Epithelial cell of proximal tubule (primary cell): ENCODE results near the gene UNC13C. TPM values are rescaled to one million over a fixed set of nuclear protein-coding genes. Genes with fewer than 3 reads are reported as not detected.

Experiments used
- DNase-seq: peaks from one replicate; pipeline ENCODE4 v3.0.0-alpha.2; 2011; ENCODE audit warnings: low read depth
- H3K4me3 ChIP-seq: 2 replicates; pipeline ENCODE4 v1.5.1; 2011; ENCODE audit warnings: low read depth, mild to moderate bottlenecking, low read length
- CTCF ChIP-seq: conservative IDR thresholded peaks from 2 replicates; pipeline ENCODE4 v1.5.1; 2012; ENCODE audit warnings: low read depth, mild to moderate bottlenecking, low read length
- total RNA-seq: library from RNA; depleted of rRNA; stranded (reverse); fragments of >200 nt; gene quantifications from 2 replicates; pipeline ENCODE4 v1.2.3, GENCODE V29; 2015

The UNC13C gene
- total RNA-seq, 1 donor from 2014 or later: 0.06 TPM

DNA sequence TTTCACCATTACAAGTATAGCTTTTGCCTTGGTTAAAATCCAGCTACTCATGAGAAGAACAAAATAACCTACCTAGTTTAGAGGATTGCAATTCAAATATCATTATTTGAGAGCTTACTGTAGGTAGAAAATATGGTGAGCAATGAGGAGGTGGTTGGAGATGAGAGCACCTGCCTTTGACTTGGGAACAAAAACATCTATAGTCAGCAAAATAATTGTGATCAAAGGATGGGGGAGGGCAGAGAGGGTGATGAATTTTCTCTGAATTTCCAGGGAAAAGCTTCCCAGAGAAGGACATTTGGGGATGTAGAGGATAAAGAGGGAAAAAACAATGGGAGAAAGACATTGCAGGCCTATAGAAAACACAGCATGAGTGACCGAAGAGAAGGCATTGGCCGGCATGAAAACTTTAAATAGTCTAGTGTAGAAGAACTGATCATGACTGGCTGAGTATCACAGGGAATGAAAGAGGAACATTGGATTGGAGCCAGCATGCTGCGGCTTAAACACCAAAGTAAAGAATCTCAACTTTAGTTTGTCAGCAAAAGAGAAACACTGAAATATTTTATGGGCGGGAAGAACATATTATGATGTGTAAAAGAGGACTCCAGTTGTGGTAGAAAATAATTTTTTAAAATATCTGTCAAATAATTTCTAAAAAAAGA is 581.3 kb downstream of the UNC13C start:
- H3K4me3 ChIP-seq: no peak overlapping the region
- DNase-seq: no peak
- no peak for TF ChIP-seq CTCF

DNA sequence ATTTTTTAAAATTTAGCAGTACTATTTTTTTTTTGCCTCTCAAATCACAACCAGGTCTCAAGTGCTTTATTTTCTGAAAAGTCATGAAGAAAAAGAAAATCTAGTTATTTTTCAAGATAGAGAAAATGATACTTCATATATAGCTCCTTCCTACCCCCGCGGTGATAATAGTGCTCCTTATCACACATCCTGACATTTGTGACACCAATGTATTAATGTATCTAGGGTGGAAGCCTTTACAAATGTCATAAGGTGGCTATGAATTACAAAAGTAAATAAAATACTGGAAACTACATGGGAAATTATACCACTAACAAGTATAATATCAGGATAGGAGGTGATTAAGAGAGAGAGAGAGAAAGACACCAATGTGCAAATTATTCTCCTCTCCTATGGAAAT is 582.2 kb downstream of the UNC13C start:
- no peak for TF ChIP-seq CTCF
- DNase-seq: no peak
- H3K4me3 ChIP-seq: no peak overlapping the region

DNA sequence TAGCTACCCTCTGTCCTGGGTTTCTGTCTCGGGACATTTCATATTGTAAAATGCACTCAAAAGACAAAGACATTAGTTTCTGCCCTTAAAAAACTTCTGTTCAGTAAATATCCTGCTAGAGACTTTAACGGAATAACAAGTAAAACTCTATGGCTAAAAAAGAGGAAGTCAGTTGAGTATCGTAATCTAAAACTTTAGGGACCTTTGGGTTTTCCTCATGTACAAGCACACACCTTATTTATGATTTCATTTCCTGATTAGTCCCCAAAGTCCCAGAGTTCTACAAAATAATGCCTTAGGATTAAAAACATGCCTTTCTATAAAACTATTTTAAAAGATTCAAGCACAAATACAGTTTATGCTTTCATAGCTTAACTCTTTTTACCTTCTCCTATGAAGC is 585.9 kb downstream of the UNC13C start:
- no peak for TF ChIP-seq CTCF
- no peak for DNase-seq
- no peak overlapping the region for H3K4me3 ChIP-seq

DNA sequence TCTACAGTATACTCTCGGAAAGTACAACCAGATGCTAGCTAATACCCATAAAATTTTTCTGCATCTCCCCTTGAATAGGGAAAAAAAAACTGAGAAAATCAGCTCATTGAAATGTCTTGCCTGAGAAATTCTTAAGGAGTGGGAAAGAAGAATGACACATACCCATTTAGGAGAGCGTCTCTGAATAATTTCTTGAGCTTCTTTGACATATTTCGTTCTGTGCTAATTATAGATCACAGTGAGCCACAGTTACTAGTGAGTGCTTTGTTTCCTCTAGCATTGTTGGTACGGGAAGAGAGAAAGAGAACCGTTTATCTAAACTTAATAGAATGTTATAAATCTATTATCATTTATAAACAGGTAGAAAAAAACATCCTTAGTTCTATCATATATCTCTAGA is 588.4 kb downstream of the UNC13C start:
- no peak for TF ChIP-seq CTCF
- no peak overlapping the region for H3K4me3 ChIP-seq
- no peak for DNase-seq

- TF ChIP-seq CTCF: no peak
- no peak for DNase-seq
- H3K4me3 ChIP-seq: no peak overlapping the region
Measured at GRCh38 chr15:54567408-54568035, 589.3 kb downstream of the UNC13C start.

GRCh38 chr15:54568381-54568780 is 590.1 kb downstream of the UNC13C start:
- no peak for TF ChIP-seq CTCF
- no peak overlapping the region for H3K4me3 ChIP-seq
- no peak for DNase-seq

DNA sequence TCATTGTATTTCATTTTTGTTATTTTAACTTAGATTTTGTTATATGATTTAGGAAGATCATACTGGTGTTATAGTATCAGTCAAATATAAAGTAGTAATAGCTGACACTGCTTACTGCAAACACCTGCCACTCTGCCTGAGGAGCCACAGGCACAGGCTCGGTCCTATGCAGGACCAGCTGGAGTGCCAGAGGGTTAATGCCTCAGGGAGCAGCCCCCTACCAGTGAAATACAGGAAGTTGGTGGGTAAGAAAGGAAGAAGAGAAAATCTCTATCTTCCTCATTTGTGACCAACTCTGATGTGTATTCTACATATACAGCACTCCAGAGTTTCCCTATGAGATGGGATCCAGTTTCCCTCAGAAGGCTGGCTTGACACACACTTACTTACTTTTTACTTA is 593.3 kb downstream of the UNC13C start:
- no peak overlapping the region for H3K4me3 ChIP-seq
- no peak for TF ChIP-seq CTCF
- DNase-seq: no peak
